ENCODE measurements around the gene TRIM13. TPM values are rescaled to one million over a fixed set of nuclear protein-coding genes. Genes with fewer than 3 reads are reported as not detected.

TRIM13 gene
- polyA plus RNA-seq, 1 donor from 2014 or later = 52.8 TPM

GRCh38 chr13:50015258-50015657 is 18.4 kb downstream of the TRIM13 start, which contains the start of gene KCNRG:
TSS of gene KCNRG (plus strand) at chr13:50015444. CDS start at chr13:50015494, 50 bp downstream.
- H3K9me3 ChIP-seq (ENCODE audit: low read length) = no peaks in the 10 kb centered on the region
- no peak within 1 kb of the TSS for H3K27ac ChIP-seq (ENCODE audit: low read length)
- H3K27me3 ChIP-seq (ENCODE audit: insufficient read depth, low read depth, low read length) = no peaks in the 10 kb centered on the region
- H2AFZ ChIP-seq (ENCODE audit: low read depth, low read length) = no peak within 1 kb of the TSS
- no peak within 1 kb of the TSS for H3K9ac ChIP-seq (ENCODE audit: low read length)
- no peak within 1 kb of the TSS for H3K4me2 ChIP-seq (ENCODE audit: low read length)
- H3K36me3 ChIP-seq (ENCODE audit: insufficient read depth, low read length) = peaks cover 9% of the 10 kb centered on the region
- TF ChIP-seq EZH2 (IDR thresholded peaks at IDR 0.05; ENCODE audit: borderline replicate concordance, insufficient read depth, low read length, poor library complexity, severe bottlenecking) = no peak
- no peak for TF ChIP-seq RAD21 (conservative IDR thresholded peaks at IDR 0.05)
- TF ChIP-seq REST (IDR thresholded peaks at IDR 0.05; ENCODE audit: borderline replicate concordance) = no peak
- TF ChIP-seq TAF1 (IDR thresholded peaks at IDR 0.05; ENCODE audit: low read depth) = no peak
- no peak for TF ChIP-seq SMC3 (conservative IDR thresholded peaks at IDR 0.05; ENCODE audit: poor library complexity)
- TF ChIP-seq CTCF (IDR thresholded peaks at IDR 0.05; ENCODE audit: poor library complexity, severe bottlenecking) = no peak
- TF ChIP-seq POLR2AphosphoS5 (IDR thresholded peaks at IDR 0.05) = no peak
- no peak for TF ChIP-seq EP300 (conservative IDR thresholded peaks at IDR 0.05; ENCODE audit: poor library complexity, severe bottlenecking)
- TF ChIP-seq MXI1 (conservative IDR thresholded peaks at IDR 0.05; ENCODE audit: poor library complexity, severe bottlenecking) = no peak
- no peak within 1 kb of the TSS for H3K4me3 ChIP-seq (ENCODE audit: low read length)
- H3F3A ChIP-seq (ENCODE audit: insufficient read depth, low read length, poor library complexity, severe bottlenecking) = no peaks in the 10 kb centered on the region
- no peaks in the 10 kb centered on the region for H3K9me2 ChIP-seq (ENCODE audit: insufficient read depth, low read length)
- H3K79me2 ChIP-seq (replicated peaks; ENCODE audit: insufficient read depth, low read length) = peaks cover 15% of the 10 kb centered on the region
- no peaks in the 10 kb centered on the region for H4K20me1 ChIP-seq (ENCODE audit: insufficient read depth)

- Histone ChIP-seq H3K27me3 (ENCODE audit: insufficient read depth, low read depth, low read length) (no peaks in the 10 kb centered on the region), H3K4me2 (ENCODE audit: low read length) (no peak overlapping the region), H4K20me1 (ENCODE audit: insufficient read depth) (no peaks in the 10 kb centered on the region), H3K36me3 (ENCODE audit: insufficient read depth, low read length) (peaks cover 9% of the 10 kb centered on the region), H3K27ac (ENCODE audit: low read length) (no peak overlapping the region), H3K4me3 (ENCODE audit: low read length) (no peak overlapping the region), H2AFZ (ENCODE audit: low read depth, low read length) (no peak overlapping the region), H3K9me2 (ENCODE audit: insufficient read depth, low read length) (no peaks in the 10 kb centered on the region), H3K79me2 (replicated peaks; ENCODE audit: insufficient read depth, low read length) (peaks cover 15% of the 10 kb centered on the region), H3K9ac (ENCODE audit: low read length) (no peak overlapping the region), H3F3A (ENCODE audit: insufficient read depth, low read length, poor library complexity, severe bottlenecking) (no peaks in the 10 kb centered on the region), H3K9me3 (ENCODE audit: low read length) (no peaks in the 10 kb centered on the region)
- TF ChIP-seq EP300 (conservative IDR thresholded peaks at IDR 0.05; ENCODE audit: poor library complexity, severe bottlenecking) (no peak), POLR2AphosphoS5 (IDR thresholded peaks at IDR 0.05) (no peak), REST (IDR thresholded peaks at IDR 0.05; ENCODE audit: borderline replicate concordance) (no peak), RAD21 (conservative IDR thresholded peaks at IDR 0.05) (no peak), SMC3 (conservative IDR thresholded peaks at IDR 0.05; ENCODE audit: poor library complexity) (no peak), EZH2 (IDR thresholded peaks at IDR 0.05; ENCODE audit: borderline replicate concordance, insufficient read depth, low read length, poor library complexity, severe bottlenecking) (no peak), CTCF (IDR thresholded peaks at IDR 0.05; ENCODE audit: poor library complexity, severe bottlenecking) (no peak), TAF1 (IDR thresholded peaks at IDR 0.05; ENCODE audit: low read depth) (no peak), MXI1 (conservative IDR thresholded peaks at IDR 0.05; ENCODE audit: poor library complexity, severe bottlenecking) (no peak)
Observed at GRCh38 chr13:50015750-50016149, 18.9 kb downstream of the TRIM13 start.
